Liver (tissue), 9 donors: Measurements from ENCODE around the gene EHMT1. TPM values are rescaled to one million over a fixed set of nuclear protein-coding genes. Genes with fewer than 3 reads are reported as not detected.

Experiments used
- DNase-seq: peaks from one replicate; pipeline ENCODE4 v3.0.0-alpha.2; 2017; ENCODE audit warnings: low spot score
- H3K27ac ChIP-seq, 2 donors: one replicate each; pipeline ENCODE4 v1.7.0; 2013; ENCODE audit warnings: inconsistent platforms in 2 of 2, low read length in 2 of 2, control low read depth in 1 of 2, low read depth in 1 of 2, mild to moderate bottlenecking in 1 of 2
- H3K27me3 ChIP-seq, 4 donors: one replicate each; pipeline versions ENCODE4 v1.6.1 to v1.7.0; 2013; ENCODE audit warnings: low read length in 3 of 4, inconsistent platforms in 1 of 4, mild to moderate bottlenecking in 1 of 4, moderate library complexity in 1 of 4; ENCODE audit not compliant: control insufficient read depth in 4 of 4, insufficient read depth in 4 of 4
- H3K36me3 ChIP-seq, 4 donors: one replicate each; pipeline versions ENCODE4 v1.6.1 to v1.7.0; 2013; ENCODE audit warnings: low read length in 3 of 4, mild to moderate bottlenecking in 3 of 4, low read depth in 1 of 4, moderate library complexity in 1 of 4; ENCODE audit not compliant: control insufficient read depth in 4 of 4, insufficient read depth in 3 of 4
- H3K4me1 ChIP-seq, 4 donors: one replicate each; pipeline versions ENCODE4 v1.6.1 to v1.7.0; 2013; ENCODE audit warnings: low read length in 3 of 4, mild to moderate bottlenecking in 3 of 4, moderate library complexity in 1 of 4; ENCODE audit not compliant: control insufficient read depth in 4 of 4, insufficient read depth in 4 of 4
- H3K4me3 ChIP-seq, 3 donors: one replicate each; pipeline versions ENCODE4 v1.6.1 to v1.7.0; 2013; ENCODE audit warnings: low read length in 3 of 3, control low read depth in 1 of 3, low read depth in 1 of 3, mild to moderate bottlenecking in 1 of 3
- H3K9ac ChIP-seq, 2 donors: one replicate each; pipeline ENCODE4 v1.7.0; 2013; ENCODE audit warnings: low read length in 2 of 2, mild to moderate bottlenecking in 2 of 2, moderate library complexity in 2 of 2, control low read depth in 1 of 2, low read depth in 1 of 2
- H3K9me3 ChIP-seq, 4 donors: one replicate each; pipeline versions ENCODE4 v1.6.1 to v1.7.0; 2013; ENCODE audit warnings: low read length in 3 of 4; ENCODE audit not compliant: control insufficient read depth in 4 of 4
- ATF3 ChIP-seq: IDR thresholded peaks from 2 replicates; pipeline ENCODE4 v1.6.1; 2016; ENCODE audit warnings: antibody characterized with exemption
- CTCF ChIP-seq: fragments of 150-350 bp; IDR thresholded peaks from 2 replicates; pipeline ENCODE4 v1.5.1; 2017; ENCODE audit warnings: improper control_type of control experiment, low read depth, low read length; ENCODE audit not compliant: missing input control
- EGR1 ChIP-seq, 2 donors: IDR thresholded peaks; 2 replicates each; pipeline ENCODE4 v1.6.1; 2016 to 2018; ENCODE audit warnings: antibody characterized with exemption in 2 of 2, low read depth in 2 of 2
- FOXA1 ChIP-seq: IDR thresholded peaks from 2 replicates; pipeline ENCODE4 v1.6.1; 2016; ENCODE audit warnings: antibody characterized with exemption
- FOXA2 ChIP-seq: IDR thresholded peaks from 2 replicates; pipeline ENCODE4 v1.6.1; 2016; ENCODE audit warnings: antibody characterized with exemption
- GABPA ChIP-seq, 2 donors: IDR thresholded peaks in 1 of 2; conservative IDR thresholded peaks in 1 of 2; 2 replicates each; pipeline ENCODE4 v1.6.1; 2016; ENCODE audit warnings: antibody characterized with exemption in 2 of 2, mild to moderate bottlenecking in 1 of 2, moderate library complexity in 1 of 2
- HNF4A ChIP-seq, 2 donors: conservative IDR thresholded peaks; 2 replicates each; pipeline ENCODE4 v1.6.1; 2016; ENCODE audit warnings: antibody characterized with exemption in 2 of 2, mild to moderate bottlenecking in 2 of 2
- HNF4G ChIP-seq: IDR thresholded peaks from 2 replicates; pipeline ENCODE4 v1.6.1; 2016; ENCODE audit warnings: antibody characterized with exemption
- JUND ChIP-seq, 2 donors: IDR thresholded peaks; 2 replicates each; pipeline ENCODE4 v1.6.1; 2016; ENCODE audit warnings: antibody characterized with exemption in 2 of 2
- MAX ChIP-seq: IDR thresholded peaks from 2 replicates; pipeline ENCODE4 v1.6.1; 2016; ENCODE audit warnings: antibody characterized with exemption
- NR2F2 ChIP-seq: IDR thresholded peaks from 2 replicates; pipeline ENCODE4 v1.6.1; 2016; ENCODE audit warnings: antibody characterized with exemption
- RAD21 ChIP-seq, 2 donors: IDR thresholded peaks; 2 replicates each; pipeline ENCODE4 v1.6.1; 2016; ENCODE audit warnings: antibody characterized with exemption in 2 of 2, mild to moderate bottlenecking in 2 of 2
- REST ChIP-seq: IDR thresholded peaks from 2 replicates; pipeline ENCODE4 v1.6.1; 2016; ENCODE audit warnings: antibody characterized with exemption, mild to moderate bottlenecking
- RXRA ChIP-seq, 2 donors: IDR thresholded peaks; 2 replicates each; pipeline ENCODE4 v1.6.1; 2017 to 2018; ENCODE audit warnings: antibody characterized with exemption in 2 of 2, mild to moderate bottlenecking in 1 of 2
- SP1 ChIP-seq: IDR thresholded peaks from 2 replicates; pipeline ENCODE4 v1.6.1; 2018; ENCODE audit warnings: antibody characterized with exemption, mild to moderate bottlenecking
- TAF1 ChIP-seq: conservative IDR thresholded peaks from 2 replicates; pipeline ENCODE4 v1.6.1; 2016; ENCODE audit warnings: antibody characterized with exemption, mild to moderate bottlenecking
- YY1 ChIP-seq: IDR thresholded peaks from 2 replicates; pipeline ENCODE4 v1.6.1; 2016; ENCODE audit warnings: antibody characterized with exemption, mild to moderate bottlenecking
- ZBTB33 ChIP-seq: IDR thresholded peaks from 2 replicates; pipeline ENCODE4 v1.6.1; 2016; ENCODE audit warnings: antibody characterized with exemption
- WGBS: extraction: QIAGEN DNeasy Blood & Tissue Kit; methylation state at CpG from one replicate; pipeline ENCODE4 v1.1.7; 2013; 5-methylcytosine and 5-hydroxymethylcytosine counted together
- polyA plus RNA-seq, 2 donors: library from polyadenylated mRNA; stranded (reverse) in 1 of 2; unstranded in 1 of 2; fragments of 200-250 nt in 1 of 2; fragments of >200 nt in 1 of 2; fragmentation: Nextera tagmentation in 1 of 2; extraction: Ambion mirVana in 1 of 2; gene quantifications; one replicate each; pipeline versions ENCODE4 v1.2.1 to v1.2.3, GENCODE V29; 2013 to 2015
- total RNA-seq, 2 donors: library from RNA; depleted of rRNA; stranded (reverse); fragments of >200 nt; gene quantifications; one replicate each; pipeline ENCODE4 v1.2.3, GENCODE V29; 2014
- donor health status: healthy.
- donor health status: healthy.
- donor health status: healthy.
- donor health status: healthy.
- donor health status: healthy.

Gene EHMT1
- total and polyA plus RNA-seq, 4 donors: 16.1 to 48.2 (median 27.3) TPM

GRCh38 chr9:137669261-137669672 lies 50.5 kb downstream of the EHMT1 start:
- DNase-seq: no peak
- H3K27me3 ChIP-seq: no peaks in the 10 kb centered on the region
- H3K4me1 ChIP-seq: peaks cover 14 to 75% (median 53%) of the 10 kb centered on the region in 4 donors
- no peak overlapping the region for H3K4me3 ChIP-seq
- no peak overlapping the region for H3K9ac ChIP-seq
- no peak overlapping the region for H3K27ac ChIP-seq
- peaks cover 0 to 3% (median 0%) of the 10 kb centered on the region in 4 donors for H3K36me3 ChIP-seq
- no peaks in the 10 kb centered on the region for H3K9me3 ChIP-seq
- TF ChIP-seq ZBTB33 (no peak), FOXA2 (no peak), HNF4G (no peak), EGR1 (IDR thresholded peaks at IDR 0.05; ENCODE audit: low read depth in 2 of 2) (no peak), ATF3 (no peak), RXRA (IDR thresholded peaks at IDR 0.05) (no peak), FOXA1 (no peak), TAF1 (no peak)
- 90% methylated on average over 23 of the region's 23 CpGs for WGBS

GRCh38 chr9:137670391-137671195 lies 51.8 kb downstream of the EHMT1 start:
- no peak for TF ChIP-seq REST
- TF ChIP-seq YY1: peak; percentile 70
- TF ChIP-seq FOXA2: peak; percentile 66
- peak; percentile 44 for TF ChIP-seq SP1
- no peak for TF ChIP-seq NR2F2
- peak; percentile 31 for TF ChIP-seq FOXA1
- peak; percentile 66 for TF ChIP-seq ZBTB33
- peak; percentile 67 to 90 for TF ChIP-seq RXRA (IDR thresholded peaks at IDR 0.05)
- TF ChIP-seq CTCF: no peak
- TF ChIP-seq JUND (IDR thresholded peaks at IDR 0.05): peak in 1 of 2 donors; percentile 59
- no peak for TF ChIP-seq EGR1 (IDR thresholded peaks at IDR 0.05; ENCODE audit: low read depth in 2 of 2)
- TF ChIP-seq MAX: peak; percentile 77
- TF ChIP-seq HNF4G: peak; percentile 43
- no peak for TF ChIP-seq TAF1
- peak; percentile 81 to 94 for TF ChIP-seq HNF4A (conservative IDR thresholded peaks at IDR 0.05)
- peak in 1 of 2 donors; percentile 44 for TF ChIP-seq GABPA (IDR thresholded peaks at IDR 0.05 in 1 of 2, conservative IDR thresholded peaks at IDR 0.05 in 1 of 2)
- no peak for TF ChIP-seq ATF3
- peak; percentile 21 to 46 for TF ChIP-seq RAD21 (IDR thresholded peaks at IDR 0.05)
- Histone ChIP-seq H3K27me3 (no peaks in the 10 kb centered on the region), H3K4me1 (peaks cover 10 to 68% (median 41%) of the 10 kb centered on the region in 4 donors), H3K4me3 (no peak overlapping the region), H3K36me3 (peaks cover 0 to 3% (median 0%) of the 10 kb centered on the region in 4 donors), H3K9ac (peak overlapping the region in 1 of 2 donors; percentile 11), H3K9me3 (no peaks in the 10 kb centered on the region), H3K27ac (peak overlapping the region; percentile 13 to 67)
- WGBS: 25% methylated on average over 25 of the region's 25 CpGs
- no peak for DNase-seq
